DMS53 (cell line): ENCODE data around the gene PLPPR4.
"Not testable (repeated sequence)": the region's sequence is repeated elsewhere in the genome, so short reads cannot be mapped to it uniquely, and the experiment has no call there.

Experiments used
- DNase-seq: peaks from one replicate; lab custom pipeline; 2025; lab: John Stamatoyannopoulos, UW

Gene PLPPR4

GRCh38 chr1:99268021-99268420, 3.7 kb downstream of the PLPPR4 start:
- no peak for DNase-seq

- no peak for DNase-seq
These were observed 5.0 kb downstream of the PLPPR4 start for GRCh38 chr1:99269321-99269720.

GRCh38 chr1:99270646-99271045, 6.4 kb downstream of the PLPPR4 start:
- DNase-seq, result no peak

GRCh38 chr1:99271249-99271648, 7.0 kb downstream of the PLPPR4 start:
- no peak for DNase-seq

- no peak for DNase-seq
These were observed 12.8 kb downstream of the PLPPR4 start for GRCh38 chr1:99277066-99277465.

GRCh38 chr1:99279525-99279924, 15.2 kb downstream of the PLPPR4 start:
- DNase-seq, result no peak

- DNase-seq, result no peak
These were observed 16.8 kb downstream of the PLPPR4 start for GRCh38 chr1:99281105-99281504.

GRCh38 chr1:99282536-99282935, 18.2 kb downstream of the PLPPR4 start:
- no peak for DNase-seq

- not testable (repeated sequence) for DNase-seq
These were observed 19.2 kb downstream of the PLPPR4 start for GRCh38 chr1:99283521-99283920.

GRCh38 chr1:99292886-99293285, 28.6 kb downstream of the PLPPR4 start:
- DNase-seq, result no peak

- no peak for DNase-seq
These were observed 33.6 kb downstream of the PLPPR4 start for GRCh38 chr1:99297923-99298322.

- no peak for DNase-seq
These were observed 40.5 kb downstream of the PLPPR4 start for GRCh38 chr1:99304725-99305282.

- no peak for DNase-seq
These were observed 41.3 kb downstream of the PLPPR4 start for GRCh38 chr1:99305626-99306025.

GRCh38 chr1:99306056-99306455, 41.8 kb downstream of the PLPPR4 start:
- DNase-seq, result no peak

GRCh38 chr1:99306644-99307043, 42.4 kb downstream of the PLPPR4 start:
- DNase-seq, result no peak

- DNase-seq, result no peak
These were observed 51.0 kb downstream of the PLPPR4 start for GRCh38 chr1:99315305-99315704.

GRCh38 chr1:99326215-99326949, 62.1 kb downstream of the PLPPR4 start:
- peak; percentile 76 for DNase-seq

GRCh38 chr1:99327357-99327756, 63.1 kb downstream of the PLPPR4 start:
- DNase-seq, result peak; percentile 94

- no peak for DNase-seq
These were observed 63.9 kb downstream of the PLPPR4 start for GRCh38 chr1:99328171-99328570.

- no peak for DNase-seq
These were observed 66.8 kb downstream of the PLPPR4 start for GRCh38 chr1:99331083-99331482.

GRCh38 chr1:99331636-99332035, 67.3 kb downstream of the PLPPR4 start:
- no peak for DNase-seq

GRCh38 chr1:99332561-99332960, 68.3 kb downstream of the PLPPR4 start:
- no peak for DNase-seq

GRCh38 chr1:99334991-99335390, 70.7 kb downstream of the PLPPR4 start:
- no peak for DNase-seq
